HepG2 (cell line): Measurements from ENCODE around the gene ABHD17A. TPM values are rescaled to one million over a fixed set of nuclear protein-coding genes. Genes with fewer than 3 reads are reported as not detected.

ENCODE experiments used
- ATAC-seq: fragments of 200-7000 bp; cut with Tn5 transposase; 3 replicates; pipeline ENCODE4 v1.9.1; 2020; ENCODE audit warnings: mild to moderate bottlenecking, moderate library complexity
- BruUV-seq: library from RNA; stranded (reverse); fragments of 400-500 nt; replicated peaks from 2 replicates; lab custom pipeline; 2021; lab: Mats Ljungman, UMichigan
- CTCF ChIA-PET: fragments of 300-600 bp; formaldehyde crosslinking; extraction: SDS; loops from one replicate; lab custom pipeline; 2021; ENCODE audit warnings: low total read pairs, inconsistent platforms, low intra/inter-chr PET ratio; lab: Yijun Ruan, JAX
- POLR2A ChIA-PET: fragments of 350-600 bp; sonication (Branson Sonifier 250); formaldehyde crosslinking; loops from one replicate; lab custom pipeline; 2020; ENCODE audit warnings: antibody characterized with exemption, inconsistent platforms; lab: Yijun Ruan, JAX
- DNase-seq: peaks from one replicate; pipeline ENCODE4 v3.0.0-alpha.2; 2015; ENCODE audit warnings: low spot score
- FAIRE-seq: peaks from 3 replicates; lab custom pipeline; 2011; peaks lifted over from hg19 to GRCh38; lab: Jason Lieb, UNC
- H2AFZ ChIP-seq: one replicate; pipeline ENCODE4 v1.6.1; 2011; ENCODE audit warnings: low read length, inconsistent platforms
- H3K27ac ChIP-seq: fragments of 300-600 bp; 3 replicates; pipeline ENCODE4 v1.8.0; 2011; ENCODE audit warnings: mixed run types, mild to moderate bottlenecking, mixed read lengths, low read length, inconsistent platforms; ENCODE audit not compliant: insufficient read depth; ENCODE audit errors: extremely low read length
- H3K27me3 ChIP-seq, 2 experiments: fragments of 200-600 bp in 1 of 2; 2 replicates in 1 of 2; 3 replicates in 1 of 2; pipeline versions ENCODE4 v1.6.0 to v1.8.0; 2011; ENCODE audit warnings: low read length in 2 of 2, mild to moderate bottlenecking in 2 of 2, moderate library complexity in 2 of 2, inconsistent platforms in 1 of 2; ENCODE audit not compliant: insufficient read depth in 2 of 2, control insufficient read depth in 1 of 2
- H3K36me3 ChIP-seq, 2 experiments: fragments of 200-600 bp in 1 of 2; replicated peaks in 1 of 2; 2 replicates in 1 of 2; 3 replicates in 1 of 2; pipeline versions ENCODE4 v1.5.1 to v1.8.0; 2011; ENCODE audit warnings: low read length in 2 of 2, inconsistent platforms in 1 of 2; ENCODE audit not compliant: insufficient read depth in 2 of 2, control insufficient read depth in 1 of 2
- H3K4me1 ChIP-seq: 2 replicates; pipeline ENCODE4 v1.5.1; 2012; ENCODE audit warnings: low read length, inconsistent platforms; ENCODE audit not compliant: insufficient read depth
- H3K4me2 ChIP-seq: 2 replicates; pipeline ENCODE4 v1.6.0; 2011; ENCODE audit warnings: low read depth, low read length, inconsistent platforms
- H3K4me3 ChIP-seq, 3 experiments: fragments of 200-600 bp in 1 of 3; sonication (generic), shearing (Covaris generic) in 1 of 3; replicated peaks in 1 of 3; 2 replicates each; pipeline ENCODE4 v1.5.1; 2011 to 2016; ENCODE audit warnings: low read length in 3 of 3, inconsistent platforms in 2 of 3, low read depth in 2 of 3, mild to moderate bottlenecking in 2 of 3, control low read depth in 1 of 3, mixed read lengths in 1 of 3; ENCODE audit not compliant: insufficient read depth in 1 of 3
- H3K79me2 ChIP-seq: one replicate; pipeline ENCODE4 v1.6.1; 2011; ENCODE audit warnings: low read length, inconsistent platforms; ENCODE audit not compliant: insufficient read depth
- H3K9ac ChIP-seq: 2 replicates; pipeline ENCODE4 v1.6.0; 2011; ENCODE audit warnings: mild to moderate bottlenecking, low read depth, low read length, inconsistent platforms; ENCODE audit not compliant: insufficient read depth
- H3K9me3 ChIP-seq: 2 replicates; pipeline ENCODE4 v1.5.1; 2012; ENCODE audit warnings: mild to moderate bottlenecking, low read length
- H4K20me1 ChIP-seq: 2 replicates; pipeline ENCODE4 v1.6.0; 2011; ENCODE audit warnings: inconsistent platforms, mild to moderate bottlenecking, low read length, moderate library complexity; ENCODE audit not compliant: insufficient read depth
- AGO2 ChIP-seq: fragments of 200-400 bp; formaldehyde crosslinking; optimal IDR thresholded peaks from 2 replicates; pipeline ENCODE3; 2017; ENCODE audit warnings: mild to moderate bottlenecking, low read depth, low read length, moderate library complexity
- HNF1A ChIP-seq, 2 experiments: sonication (generic) in 1 of 2; formaldehyde crosslinking in 1 of 2; IDR thresholded peaks; 2 replicates each; pipeline versions ENCODE4 v1.4.0 to v1.6.1; 2016 to 2020; ENCODE audit warnings: borderline replicate concordance in 1 of 2, low read depth in 1 of 2, mild to moderate bottlenecking in 1 of 2, missing genetic modification reagents in 1 of 2
- ZNF256 ChIP-seq: sonication (generic); formaldehyde crosslinking; conservative IDR thresholded peaks from 2 replicates; pipeline ENCODE4 v1.4.0; 2020; ENCODE audit warnings: missing genetic modification reagents
- WGBS: methylation state at CpG from one replicate; pipeline ENCODE4 v1.1.6; 2017; ENCODE audit warnings: low lambda C conversion rate; 5-methylcytosine and 5-hydroxymethylcytosine counted together
- in situ Hi-C: cut with HindIII; loops from 2 replicates; pipeline ENCODE4 v1.10.0; 2017; ENCODE audit warnings: low pct_unique_long_range_greater_than_20kb; ENCODE audit not compliant: extremely low pct_ligation_motif_present
- intact Hi-C: fragments of 100-400 bp; cut with micrococcal nuclease; formaldehyde crosslinking; loops from one replicate; pipeline ENCODE4 v1.10.0; 2022; ENCODE audit not compliant: unreplicated experiment
- polyA plus RNA-seq, 8 experiments: library from polyadenylated mRNA; depleted of rRNA in 3 of 8; stranded (reverse) in 7 of 8; unstranded in 1 of 8; fragments of >200 nt; fragmentation: Illumina TruSeq in 4 of 8; extraction: Trizol in 4 of 8; gene quantifications; 2 replicates each; pipeline versions ENCODE4 v1.2.1 to v1.2.3, GENCODE V29; 2011 to 2016; ENCODE audit warnings: low read depth in 4 of 8, missing spikeins in 1 of 8, mixed read lengths in 1 of 8; ENCODE audit not compliant: insufficient read depth in 1 of 8
- total RNA-seq, 5 experiments: library from RNA; depleted of rRNA; stranded (reverse); fragments of >200 nt; fragmentation: Illumina TruSeq; extraction: Trizol; gene quantifications; 2 replicates each; pipeline ENCODE4 v1.2.3, GENCODE V29; 2016; ENCODE audit warnings: low read depth in 1 of 5

The ABHD17A gene
- total and polyA plus RNA-seq, 2 of the 13 experiments (the other 11 are each of a cell fraction or from before 2014, with no cell fraction given) = 27.7 to 40.8 TPM

- TF ChIP-seq HNF1A (IDR thresholded peaks at IDR 0.05; ENCODE audit: low read depth) (no peak), HNF1A (CRISPR knock-in tag; IDR thresholded peaks at IDR 0.05; ENCODE audit: borderline replicate concordance) (no peak)
These were observed 40.2 kb upstream of the ABHD17A start (continued) for GRCh38 chr19:1925544-1925943.

- Histone ChIP-seq H3K36me3 (peaks cover 17 to 23% of the 10 kb centered on the region in 2 experiments; a peak in 4 of 5 replicates), H3K79me2 (no peaks in the 10 kb centered on the region), H4K20me1 (no peaks in the 10 kb centered on the region), H2AFZ (no peak overlapping the region), H3K4me1 (no peaks in the 10 kb centered on the region), H3K27ac (no peak overlapping the region), H3K9me3 (no peaks in the 10 kb centered on the region), H3K27me3 (no peaks in the 10 kb centered on the region), H3K9ac (no peak overlapping the region), H3K4me2 (no peak overlapping the region), H3K4me3 (no peak overlapping the region)
- TF ChIP-seq AGO2 = peak; percentile 38
- TF ChIP-seq ZNF256 = no peak
- 100% methylated on average over 6 of the region's 35 CpGs for WGBS
- POLR2A ChIA-PET = no interaction called here
- DNase-seq = no peak
- FAIRE-seq = no peak
- intact Hi-C loops = no loop called here
- in situ Hi-C loops = no loop called here
- no peak for ATAC-seq
- CTCF ChIA-PET = no interaction called here
- BruUV-seq = no TSS peak
These were observed 39.1 kb upstream of the ABHD17A start for GRCh38 chr19:1924320-1924961.
